ENCODE measurements around the gene ATG13.
"Not testable (repeated sequence)": the region's sequence is repeated elsewhere in the genome, so short reads cannot be mapped to it uniquely, and the experiment has no call there.

The ATG13 gene

GRCh38 chr11:46712874-46713576, 95.7 kb downstream of the ATG13 start:
- Histone ChIP-seq H3K27me3 (replicated peaks; ENCODE audit: insufficient read depth, low read length) (no peaks in the 10 kb centered on the region), H3K9me3 (replicated peaks; ENCODE audit: insufficient read depth, low read length) (no peaks in the 10 kb centered on the region), H3F3A (ENCODE audit: insufficient read depth, low read length) (no peaks in the 10 kb centered on the region), H3K9ac (ENCODE audit: low read length) (no peak overlapping the region), H3K36me3 (replicated peaks; ENCODE audit: insufficient read depth, low read length) (no peaks in the 10 kb centered on the region), H3K9me2 (replicated peaks; ENCODE audit: insufficient read depth, low read length) (no peaks in the 10 kb centered on the region), H3K4me2 (ENCODE audit: low read depth, low read length) (no peak overlapping the region), H3K4me1 (ENCODE audit: low read length) (no peaks in the 10 kb centered on the region), H4K20me1 (ENCODE audit: insufficient read depth, low read length) (no peaks in the 10 kb centered on the region), H3K79me2 (ENCODE audit: low read length) (no peaks in the 10 kb centered on the region), H3K4me3 (ENCODE audit: low read length) (no peak overlapping the region), H2AFZ (ENCODE audit: low read length) (no peak overlapping the region), H3K27ac (ENCODE audit: low read length) (no peak overlapping the region)
- TF ChIP-seq CTCF (IDR thresholded peaks at IDR 0.05; ENCODE audit: low read length) (no peak), EZH2 (optimal IDR thresholded peaks at IDR 0.05; ENCODE audit: low read depth, low read length) (no peak), EZH2phosphoT487 (IDR thresholded peaks at IDR 0.05; ENCODE audit: low read length) (no peak)
- no peak for DNase-seq

- not testable (repeated sequence) for H2AFZ ChIP-seq (ENCODE audit: low read length); H3K4me2 ChIP-seq (ENCODE audit: low read depth, low read length); H3K4me1 ChIP-seq (ENCODE audit: low read length)
Measured at GRCh38 chr11:46717825-46718154, 100.4 kb downstream of the ATG13 start.

GRCh38 chr11:46718155-46719019, 101.0 kb downstream of the ATG13 start:
- Histone ChIP-seq H3K27me3 (replicated peaks; ENCODE audit: insufficient read depth, low read length) (no peaks in the 10 kb centered on the region), H4K20me1 (ENCODE audit: insufficient read depth, low read length) (no peaks in the 10 kb centered on the region), H3K79me2 (ENCODE audit: low read length) (no peaks in the 10 kb centered on the region), H3K4me1 (ENCODE audit: low read length) (no peaks in the 10 kb centered on the region), H3K36me3 (replicated peaks; ENCODE audit: insufficient read depth, low read length) (no peaks in the 10 kb centered on the region), H3K9me2 (replicated peaks; ENCODE audit: insufficient read depth, low read length) (no peaks in the 10 kb centered on the region), H3F3A (ENCODE audit: insufficient read depth, low read length) (no peaks in the 10 kb centered on the region), H2AFZ (ENCODE audit: low read length) (0 out of 2 replicates have a peak overlapping the region, but pooled peaks have one; percentile 29), H3K9ac (ENCODE audit: low read length) (no peak overlapping the region), H3K9me3 (replicated peaks; ENCODE audit: insufficient read depth, low read length) (no peaks in the 10 kb centered on the region), H3K4me3 (ENCODE audit: low read length) (no peak overlapping the region), H3K4me2 (ENCODE audit: low read depth, low read length) (no peak overlapping the region), H3K27ac (ENCODE audit: low read length) (no peak overlapping the region)
- no peak for DNase-seq
- no peak for TF ChIP-seq EZH2phosphoT487 (IDR thresholded peaks at IDR 0.05; ENCODE audit: low read length)
- TF ChIP-seq CTCF (IDR thresholded peaks at IDR 0.05; ENCODE audit: low read length), result no peak
- no peak for TF ChIP-seq EZH2 (optimal IDR thresholded peaks at IDR 0.05; ENCODE audit: low read depth, low read length)

More at GRCh38 chr11:46717825-46718154, 100.4 kb downstream of the ATG13 start:
- H3K9ac ChIP-seq (ENCODE audit: low read length); H3K27ac ChIP-seq (ENCODE audit: low read length); H3K36me3 ChIP-seq (replicated peaks; ENCODE audit: insufficient read depth, low read length); H3K9me3 ChIP-seq (replicated peaks; ENCODE audit: insufficient read depth, low read length); H3K79me2 ChIP-seq (ENCODE audit: low read length); H3F3A ChIP-seq (ENCODE audit: insufficient read depth, low read length); H3K27me3 ChIP-seq (replicated peaks; ENCODE audit: insufficient read depth, low read length); DNase-seq; H3K9me2 ChIP-seq (replicated peaks; ENCODE audit: insufficient read depth, low read length); H4K20me1 ChIP-seq (ENCODE audit: insufficient read depth, low read length); H3K4me3 ChIP-seq (ENCODE audit: low read length): not testable (repeated sequence)

All from MM.1S (cell line).